OCI-LY1 (cell line): Measurements from ENCODE around the gene RAI14.

Source experiments
- H2AFZ ChIP-seq: fragments of 200-600 bp; sonication (generic), shearing (Covaris generic); 2 replicates; pipeline ENCODE4 v1.6.0; 2014; ENCODE audit warnings: antibody characterized with exemption, mild to moderate bottlenecking, low read length
- H3F3A ChIP-seq: fragments of 200-600 bp; sonication (generic), shearing (Covaris generic); 2 replicates; pipeline ENCODE4 v1.6.0; 2014; ENCODE audit warnings: mild to moderate bottlenecking, antibody characterized with exemption, low read length, moderate library complexity; ENCODE audit not compliant: insufficient read depth
- H3K27ac ChIP-seq: fragments of 200-600 bp; sonication (generic); 2 replicates; pipeline ENCODE4 v1.5.1; 2014; ENCODE audit warnings: low read length, mixed run types, mild to moderate bottlenecking, low read depth; ENCODE audit not compliant: poor library complexity, severe bottlenecking
- H3K27me3 ChIP-seq: fragments of 200-600 bp; sonication (generic); 2 replicates; pipeline ENCODE4 v1.6.0; 2014; ENCODE audit warnings: antibody characterized with exemption, mild to moderate bottlenecking, low read length, moderate library complexity; ENCODE audit not compliant: insufficient read depth
- H3K36me3 ChIP-seq: fragments of 200-600 bp; sonication (generic); 2 replicates; pipeline ENCODE4 v1.6.1; 2014; ENCODE audit warnings: mild to moderate bottlenecking, antibody characterized with exemption, low read length, moderate library complexity, mixed read lengths; ENCODE audit not compliant: insufficient read depth
- H3K4me1 ChIP-seq: fragments of 200-600 bp; sonication (generic); 2 replicates; pipeline ENCODE4 v1.5.1; 2014; ENCODE audit warnings: mild to moderate bottlenecking, low read length, moderate library complexity; ENCODE audit not compliant: insufficient read depth, severe bottlenecking
- H3K4me2 ChIP-seq: fragments of 200-600 bp; sonication (generic), shearing (Covaris generic); 2 replicates; pipeline ENCODE4 v1.6.1; 2014; ENCODE audit warnings: low read length
- H3K4me3 ChIP-seq: fragments of 200-600 bp; sonication (generic); 2 replicates; pipeline ENCODE4 v1.5.1; 2014; ENCODE audit warnings: low read length, low read depth, mild to moderate bottlenecking, mixed read lengths; ENCODE audit not compliant: poor library complexity, severe bottlenecking
- H3K79me2 ChIP-seq: fragments of 200-600 bp; shearing (Covaris generic); 2 replicates; pipeline ENCODE4 v1.6.1; 2016; ENCODE audit warnings: mixed run types, low read length, mixed read lengths; ENCODE audit not compliant: insufficient read depth
- H3K9ac ChIP-seq: fragments of 200-600 bp; sonication (generic), shearing (Covaris generic); 2 replicates; pipeline ENCODE4 v1.6.1; 2014; ENCODE audit warnings: mild to moderate bottlenecking, low read length, mixed read lengths
- H3K9me2 ChIP-seq: fragments of 200-600 bp; sonication (generic), shearing (Covaris generic); 2 replicates; pipeline ENCODE4 v1.6.1; 2014; ENCODE audit warnings: low read depth, mild to moderate bottlenecking, low read length, mixed read lengths
- H3K9me3 ChIP-seq: fragments of 200-600 bp; shearing (Covaris generic); 2 replicates; pipeline ENCODE4 v1.6.1; 2014; ENCODE audit warnings: low read length, mixed read lengths
- H4K20me1 ChIP-seq: fragments of 200-600 bp; sonication (generic), shearing (Covaris generic); 2 replicates; pipeline ENCODE4 v1.6.0; 2016; ENCODE audit warnings: mild to moderate bottlenecking, low read length; ENCODE audit not compliant: insufficient read depth
- CTCF ChIP-seq: fragments of 200-600 bp; sonication (generic), shearing (Covaris generic); IDR thresholded peaks from 2 replicates; pipeline ENCODE4 v1.5.1; 2017; ENCODE audit warnings: mild to moderate bottlenecking, antibody characterized with exemption, low read length, moderate library complexity, mixed read lengths
- EZH2 ChIP-seq: fragments of 200-600 bp; sonication (generic), shearing (Covaris generic); IDR thresholded peaks from 2 replicates; pipeline ENCODE4 v1.8.0; 2017; ENCODE audit warnings: borderline replicate concordance, mixed run types, mild to moderate bottlenecking, antibody characterized with exemption, low read length, moderate library complexity, mixed read lengths

The RAI14 gene

DNA sequence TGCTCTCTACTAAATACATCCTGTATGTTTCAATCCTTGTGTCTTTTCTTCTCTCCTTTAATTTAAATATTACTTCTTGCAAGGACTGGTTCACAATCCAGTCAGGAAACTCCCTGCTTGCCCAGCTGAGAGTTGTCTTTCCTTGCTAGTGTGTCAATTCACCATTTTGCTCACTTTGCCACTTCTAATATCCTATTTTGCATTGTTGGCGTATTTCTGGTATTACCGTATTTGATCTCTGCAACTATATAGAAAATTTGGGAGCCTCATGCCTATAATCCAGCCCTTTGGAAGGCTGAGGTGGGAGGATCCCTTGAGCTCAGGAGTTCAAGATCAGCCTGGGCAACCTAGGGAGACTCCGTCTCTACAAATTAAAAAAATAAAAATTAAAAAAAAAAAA, 92.3 kb downstream of the RAI14 start:
- no peaks in the 10 kb centered on the region for H4K20me1 ChIP-seq
- H3F3A ChIP-seq: no peaks in the 10 kb centered on the region
- no peaks in the 10 kb centered on the region for H3K79me2 ChIP-seq
- H3K4me1 ChIP-seq: no peaks in the 10 kb centered on the region
- no peak overlapping the region for H3K27ac ChIP-seq
- H3K9me2 ChIP-seq: no peaks in the 10 kb centered on the region
- H3K36me3 ChIP-seq: no peaks in the 10 kb centered on the region
- no peak overlapping the region for H3K9ac ChIP-seq
- no peak overlapping the region for H3K4me3 ChIP-seq
- TF ChIP-seq EZH2 (no peak), CTCF (no peak)
- no peaks in the 10 kb centered on the region for H3K9me3 ChIP-seq
- H2AFZ ChIP-seq: no peak overlapping the region
- no peaks in the 10 kb centered on the region for H3K27me3 ChIP-seq
- no peak overlapping the region for H3K4me2 ChIP-seq

DNA sequence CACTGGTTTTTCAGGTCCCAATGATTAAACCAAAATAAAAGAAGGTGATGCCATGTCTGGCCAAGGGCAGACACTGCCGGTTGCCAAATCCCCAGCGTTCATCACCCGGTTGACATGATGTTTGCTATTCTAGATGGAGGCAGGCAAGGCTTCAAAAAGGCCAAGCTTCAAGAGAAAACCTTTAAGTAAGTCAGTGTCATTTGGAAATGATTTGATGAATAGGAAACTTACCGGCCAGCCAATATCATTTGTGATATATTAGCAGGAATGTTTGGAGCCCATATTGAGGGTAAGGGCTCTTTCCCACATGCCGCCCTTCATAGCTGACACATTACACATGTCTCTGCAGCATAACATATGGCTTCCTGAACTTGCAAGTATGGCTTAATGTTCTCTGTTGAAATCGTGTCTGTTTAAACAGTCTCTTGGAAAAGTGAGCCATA, 93.3 kb downstream of the RAI14 start:
- no peaks in the 10 kb centered on the region for H3K9me2 ChIP-seq
- H3K9me3 ChIP-seq: no peaks in the 10 kb centered on the region
- H3K79me2 ChIP-seq: no peaks in the 10 kb centered on the region
- H3K4me2 ChIP-seq: no peak overlapping the region
- TF ChIP-seq CTCF: no peak
- TF ChIP-seq EZH2: no peak
- no peak overlapping the region for H3K27ac ChIP-seq
- H3K36me3 ChIP-seq: no peaks in the 10 kb centered on the region
- H3K27me3 ChIP-seq: no peaks in the 10 kb centered on the region
- no peaks in the 10 kb centered on the region for H3F3A ChIP-seq
- no peak overlapping the region for H3K4me3 ChIP-seq
- no peaks in the 10 kb centered on the region for H3K4me1 ChIP-seq
- H2AFZ ChIP-seq: no peak overlapping the region
- H3K9ac ChIP-seq: no peak overlapping the region
- H4K20me1 ChIP-seq: no peaks in the 10 kb centered on the region

GRCh38 chr5:34750206-34750605, 94.1 kb downstream of the RAI14 start:
- H3K9ac ChIP-seq: no peak overlapping the region
- no peak overlapping the region for H2AFZ ChIP-seq
- no peaks in the 10 kb centered on the region for H3K9me2 ChIP-seq
- no peaks in the 10 kb centered on the region for H4K20me1 ChIP-seq
- no peaks in the 10 kb centered on the region for H3K4me1 ChIP-seq
- no peaks in the 10 kb centered on the region for H3F3A ChIP-seq
- no peaks in the 10 kb centered on the region for H3K9me3 ChIP-seq
- no peak overlapping the region for H3K4me2 ChIP-seq
- H3K27ac ChIP-seq: no peak overlapping the region
- H3K27me3 ChIP-seq: no peaks in the 10 kb centered on the region
- H3K36me3 ChIP-seq: no peaks in the 10 kb centered on the region
- no peak overlapping the region for H3K4me3 ChIP-seq
- TF ChIP-seq CTCF (no peak), EZH2 (no peak)
- H3K79me2 ChIP-seq: no peaks in the 10 kb centered on the region
